GM13977 (cell line): ENCODE results near the gene ST8SIA4.
A peak's percentile ranks its signal among the peaks of the same experiment; 100 is the strongest.
"Not testable (repeated sequence)": the region's sequence is repeated elsewhere in the genome, so short reads cannot be mapped to it uniquely, and the experiment has no call there.

Experiments
- DNase-seq: peaks from one replicate; pipeline ENCODE4 v3.0.0; 2012; ENCODE audit warnings: low spot score
- in situ Hi-C: fragments of 300-500 bp; cut with MboI; formaldehyde crosslinking; loops from one replicate; pipeline ENCODE4 v1.12.0; 2022; ENCODE audit warnings: low sequenced_read_pairs, low pct_unique_long_range_greater_than_20kb, mixed read lengths, inconsistent platforms; ENCODE audit not compliant: unreplicated experiment
- TF ChIP-seq, protein P1 (sequence below): IDR thresholded peaks from 2 replicates; pipeline ENCODE4 v1.5.1; 2012; ENCODE audit warnings: mild to moderate bottlenecking, control low read depth; ENCODE audit not compliant: insufficient read depth; ENCODE audit errors: extremely low read depth, missing control alignments

Gene ST8SIA4

DNA sequence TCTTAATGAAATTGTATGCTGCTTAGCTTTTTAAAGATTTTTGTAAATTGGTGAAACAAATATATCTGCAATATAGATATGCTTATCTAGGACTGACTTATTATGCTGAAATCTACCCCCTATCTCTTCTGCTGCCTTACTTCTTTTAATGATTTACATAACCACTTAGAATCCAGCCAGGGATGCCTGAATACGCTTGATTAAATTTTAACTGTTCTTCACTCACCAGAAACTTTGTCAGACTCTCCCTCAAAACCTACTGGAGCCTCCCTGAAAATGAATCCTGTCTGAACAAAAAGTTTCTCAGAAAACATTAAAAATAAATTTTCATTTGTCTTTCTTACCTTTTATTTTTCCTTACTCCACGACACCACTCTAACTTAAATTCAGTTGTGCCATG, 111.7 kb downstream of the ST8SIA4 start:
- TF ChIP-seq, protein P1, sequence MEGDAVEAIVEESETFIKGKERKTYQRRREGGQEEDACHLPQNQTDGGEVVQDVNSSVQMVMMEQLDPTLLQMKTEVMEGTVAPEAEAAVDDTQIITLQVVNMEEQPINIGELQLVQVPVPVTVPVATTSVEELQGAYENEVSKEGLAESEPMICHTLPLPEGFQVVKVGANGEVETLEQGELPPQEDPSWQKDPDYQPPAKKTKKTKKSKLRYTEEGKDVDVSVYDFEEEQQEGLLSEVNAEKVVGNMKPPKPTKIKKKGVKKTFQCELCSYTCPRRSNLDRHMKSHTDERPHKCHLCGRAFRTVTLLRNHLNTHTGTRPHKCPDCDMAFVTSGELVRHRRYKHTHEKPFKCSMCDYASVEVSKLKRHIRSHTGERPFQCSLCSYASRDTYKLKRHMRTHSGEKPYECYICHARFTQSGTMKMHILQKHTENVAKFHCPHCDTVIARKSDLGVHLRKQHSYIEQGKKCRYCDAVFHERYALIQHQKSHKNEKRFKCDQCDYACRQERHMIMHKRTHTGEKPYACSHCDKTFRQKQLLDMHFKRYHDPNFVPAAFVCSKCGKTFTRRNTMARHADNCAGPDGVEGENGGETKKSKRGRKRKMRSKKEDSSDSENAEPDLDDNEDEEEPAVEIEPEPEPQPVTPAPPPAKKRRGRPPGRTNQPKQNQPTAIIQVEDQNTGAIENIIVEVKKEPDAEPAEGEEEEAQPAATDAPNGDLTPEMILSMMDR: no peak
- DNase-seq: no peak
- in situ Hi-C loops: no loop called here

DNA sequence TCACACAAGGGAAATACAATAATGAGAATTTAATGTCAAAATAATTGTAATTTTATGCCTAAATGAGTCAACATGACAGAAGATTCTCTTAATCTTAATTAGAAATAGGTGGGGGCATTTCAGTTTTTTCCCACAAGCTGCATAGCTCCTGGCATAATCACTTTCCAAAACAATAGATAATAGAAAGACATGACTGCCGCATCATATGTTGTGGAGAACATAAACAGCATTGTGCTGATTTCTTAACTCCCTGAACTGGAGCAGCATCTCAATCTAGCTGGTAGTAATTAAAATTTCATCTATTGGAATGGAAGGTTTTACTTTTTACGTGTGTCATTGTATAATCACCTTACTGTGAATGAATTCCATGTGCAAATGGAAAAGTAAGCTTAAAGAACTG, 112.1 kb downstream of the ST8SIA4 start:
- in situ Hi-C loops: no loop called here
- DNase-seq: no peak
- TF ChIP-seq, protein P1: no peak

DNA sequence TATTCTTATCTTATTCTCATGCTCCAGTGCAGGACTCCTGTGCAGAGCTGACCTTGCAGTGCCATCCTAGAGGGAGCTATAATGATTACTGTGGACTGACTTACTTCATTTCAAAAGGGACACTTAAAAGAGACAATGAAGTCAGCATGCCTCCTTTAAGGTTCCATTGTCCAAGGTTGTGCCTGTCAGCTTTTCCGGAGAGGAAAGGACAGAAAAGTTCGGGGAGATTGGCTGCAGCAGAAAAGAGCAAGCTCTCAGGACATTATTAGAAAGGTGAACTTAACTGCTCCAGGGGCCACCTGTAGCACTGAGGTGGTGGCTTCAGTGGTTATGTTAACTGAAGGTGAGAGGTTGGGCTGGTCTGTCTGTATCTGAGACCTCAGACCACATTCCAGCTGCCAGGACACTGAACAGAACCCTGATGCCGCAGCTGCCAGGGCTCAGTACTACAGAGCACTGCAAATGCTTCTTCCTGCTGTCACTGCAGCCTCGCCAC, 112.9 kb downstream of the ST8SIA4 start:
- TF ChIP-seq, protein P1: peak; percentile 31
- DNase-seq: no peak
- in situ Hi-C loops: no loop called here

DNA sequence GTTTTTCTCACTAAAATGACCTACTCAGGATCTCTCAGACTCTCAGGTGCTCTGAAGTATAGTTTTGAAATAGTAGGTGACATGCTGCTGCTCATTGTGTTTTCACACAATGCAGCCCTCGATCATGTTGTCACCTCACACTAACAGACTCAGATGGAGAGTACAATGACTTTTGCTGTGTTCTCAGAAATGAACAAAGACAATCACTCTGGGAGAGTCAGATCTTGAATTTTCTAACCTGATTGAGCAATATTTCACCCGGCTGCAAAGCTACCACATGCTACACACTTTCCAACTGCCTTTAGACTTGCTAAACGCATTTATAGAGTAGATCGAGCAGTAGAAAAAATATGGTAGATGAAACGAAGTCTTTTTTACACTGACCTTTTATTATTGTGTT, 113.4 kb downstream of the ST8SIA4 start:
- TF ChIP-seq, protein P1: no peak
- DNase-seq: no peak
- in situ Hi-C loops: no loop called here

DNA sequence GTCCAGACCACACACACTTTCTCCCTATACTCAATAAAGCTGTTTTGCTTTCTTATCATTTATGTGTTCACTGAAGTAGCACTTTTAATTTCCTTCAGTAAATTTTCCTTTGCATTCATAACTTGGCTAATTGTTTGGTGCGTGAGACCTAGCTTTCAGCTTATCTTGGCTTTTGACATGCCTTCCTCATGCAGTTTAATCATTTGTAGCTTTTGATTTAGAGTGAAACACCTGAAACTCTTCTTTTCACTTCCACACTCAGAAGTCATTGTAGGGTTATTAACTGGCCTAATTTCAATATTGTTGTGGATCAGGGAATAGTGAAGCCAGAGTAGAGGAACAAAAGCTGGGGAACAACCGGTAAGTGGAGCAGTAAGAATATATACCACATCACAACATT, 114.7 kb downstream of the ST8SIA4 start:
- TF ChIP-seq, protein P1: no peak
- in situ Hi-C loops: no loop called here
- DNase-seq: no peak

DNA sequence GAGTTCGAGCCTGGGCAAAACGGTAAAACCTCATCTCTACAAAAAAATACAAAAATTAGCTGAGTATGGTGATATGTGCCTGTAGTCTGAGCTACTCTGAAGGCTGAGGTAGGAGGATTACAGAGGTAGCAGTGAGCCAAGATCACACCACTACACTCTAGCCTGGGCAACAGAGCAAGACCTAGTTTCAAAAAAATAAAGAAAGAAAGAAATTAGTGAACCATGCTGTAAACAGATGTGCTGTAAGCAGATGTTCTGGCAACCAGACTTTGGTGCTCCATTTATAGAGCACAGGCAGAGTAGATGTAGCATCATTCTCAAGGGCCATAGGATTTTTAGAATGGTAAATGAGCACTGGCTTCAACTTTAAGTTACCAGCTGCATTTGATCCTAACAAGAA, 115.4 kb downstream of the ST8SIA4 start:
- TF ChIP-seq, protein P1: no peak
- DNase-seq: no peak
- in situ Hi-C loops: no loop called here

DNA sequence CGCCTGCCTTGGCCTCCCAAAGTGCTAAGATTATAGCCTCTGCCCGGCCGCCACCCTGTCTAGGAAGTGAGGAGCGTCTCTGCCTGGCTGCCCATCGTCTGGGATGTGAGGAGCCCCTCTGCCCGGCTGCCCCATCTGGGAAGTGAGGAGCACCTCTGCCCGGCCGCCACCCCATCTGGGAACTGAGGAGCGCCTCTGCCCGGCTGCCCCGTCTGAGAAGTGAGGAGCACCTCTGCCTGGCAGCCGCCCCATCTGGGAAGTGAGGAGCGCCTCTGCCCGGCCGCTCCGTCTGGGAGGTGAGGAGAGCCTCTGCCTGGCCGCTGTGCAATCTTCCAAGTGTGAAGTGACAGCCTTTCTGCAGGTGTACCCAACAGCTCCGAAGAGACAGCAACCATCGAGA, 117.5 kb downstream of the ST8SIA4 start:
- DNase-seq, in situ Hi-C loops: not testable (repeated sequence)
